Muscle of arm (tissue), 12 donors: Measurements from ENCODE around the gene MLEC. TPM values are rescaled to one million over a fixed set of nuclear protein-coding genes. Genes with fewer than 3 reads are reported as not detected.
"Not testable (repeated sequence)": the region's sequence is repeated elsewhere in the genome, so short reads cannot be mapped to it uniquely, and the experiment has no call there.

Source experiments
- DNase-seq: peaks from one replicate; pipeline ENCODE4 v3.0.0-alpha.2; 2013
- polyA plus RNA-seq, 12 donors: library from polyadenylated mRNA; unstranded; fragments of 120-200 nt; gene quantifications; one replicate each; pipeline ENCODE4 v1.2.1, GENCODE V29; 2013; ENCODE audit not compliant: insufficient read length in 12 of 12

MLEC gene
- polyA plus RNA-seq, 12 donors = 62.0 to 97.5 (median 82.6) TPM; not detected in 1

DNA sequence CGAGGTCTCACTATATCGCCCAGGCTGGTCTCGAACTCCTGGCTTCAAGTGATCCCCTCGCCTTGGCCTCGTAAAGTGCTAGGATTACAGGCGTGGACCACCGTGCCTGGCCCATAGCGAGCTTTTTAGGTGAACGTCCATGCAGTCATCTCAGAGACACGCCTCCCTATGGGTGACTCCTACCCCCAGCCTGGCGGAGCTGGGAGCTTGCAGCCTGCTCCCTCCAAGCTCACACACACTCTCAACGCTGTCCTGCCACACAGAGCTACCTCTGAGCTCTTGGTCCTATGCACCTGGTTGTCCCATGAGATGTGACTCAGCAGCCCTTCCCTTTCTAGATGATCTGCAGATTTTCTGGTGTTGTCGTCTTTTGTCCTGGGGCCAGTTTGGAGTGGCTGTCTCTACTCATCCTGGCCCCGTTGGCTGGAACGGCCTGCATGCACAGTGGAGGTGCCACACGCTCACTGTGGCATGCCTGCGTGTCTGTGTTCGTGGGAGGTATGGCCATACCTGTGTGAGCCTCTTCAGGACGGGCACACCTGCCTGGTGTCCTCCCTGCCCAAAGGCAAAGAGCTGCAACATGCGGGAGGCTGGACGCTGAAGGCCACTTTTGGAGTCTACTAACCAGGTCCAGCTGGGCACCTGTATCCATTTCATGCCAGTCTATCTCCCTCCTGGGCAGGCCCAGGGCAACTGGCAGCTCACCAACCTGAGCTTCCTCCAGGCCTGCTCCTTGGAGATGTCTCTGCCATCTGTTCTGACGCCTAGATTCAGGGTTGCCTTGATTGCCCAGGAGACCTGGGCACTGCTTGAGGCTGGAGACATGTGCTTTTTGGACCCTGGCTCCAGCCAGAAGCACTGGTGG, 28.4 kb upstream of the MLEC start:
- DNase-seq = no peak

GRCh38 chr12:120659151-120659525, 27.8 kb upstream of the MLEC start:
- DNase-seq = no peak

- no peak for DNase-seq
Observed at GRCh38 chr12:120661432-120661831, 25.5 kb upstream of the MLEC start.

- DNase-seq = no peak
Observed at GRCh38 chr12:120662879-120663278, 24.1 kb upstream of the MLEC start.

- DNase-seq = no peak
Observed at GRCh38 chr12:120663741-120664140, 23.2 kb upstream of the MLEC start.

- DNase-seq = peak; percentile 66
Observed at GRCh38 chr12:120666571-120667390, 20.2 kb upstream of the MLEC start.

- DNase-seq = no peak
Observed at GRCh38 chr12:120668091-120668867, 18.7 kb upstream of the MLEC start.

DNA sequence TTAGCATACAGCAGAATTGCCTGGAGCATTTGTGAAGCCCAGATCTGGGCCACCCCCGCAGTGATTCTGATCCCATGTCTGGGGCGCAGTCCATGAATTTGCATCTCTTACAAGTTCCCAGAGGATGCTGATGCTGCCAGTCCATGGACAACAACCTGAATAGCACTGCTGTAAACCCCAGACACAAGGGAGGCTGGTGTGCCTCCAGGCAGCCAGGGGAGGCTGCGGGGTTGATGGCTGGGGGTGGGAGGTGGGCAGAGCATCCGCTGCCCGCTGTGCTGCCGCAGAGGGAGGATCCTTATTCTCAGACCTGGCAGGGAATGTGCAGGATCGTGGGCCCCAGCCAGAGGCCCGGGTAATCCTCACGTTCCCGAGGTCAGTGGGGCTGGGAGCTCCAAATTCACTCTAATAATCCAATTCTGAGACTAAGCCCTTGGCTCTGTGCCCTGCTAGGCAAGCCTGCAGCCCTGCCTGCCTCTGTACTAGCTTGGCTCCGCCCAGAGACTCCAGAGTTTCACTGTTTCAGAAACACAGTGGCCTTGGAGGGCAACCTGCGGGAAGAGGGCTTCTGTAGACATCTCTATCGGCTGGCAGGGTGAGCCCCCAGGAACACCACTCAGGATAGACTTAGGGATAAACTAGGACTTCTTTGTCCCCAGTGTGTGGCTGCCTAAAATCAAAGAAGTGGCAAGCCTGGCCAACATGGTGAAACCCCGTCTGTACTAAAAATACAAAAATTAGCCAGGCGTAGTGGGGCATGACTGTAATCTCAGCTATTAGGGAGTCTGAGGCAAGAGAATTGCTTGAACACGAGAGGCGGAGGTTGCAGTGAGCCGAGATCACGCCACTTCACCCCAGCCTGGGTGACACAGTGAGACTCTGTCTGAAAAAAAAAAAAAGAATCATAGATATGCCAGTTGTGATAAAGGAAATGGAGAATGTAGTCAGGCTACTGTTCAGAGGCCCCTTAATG, 17.8 kb upstream of the MLEC start:
- peak; percentile 29 for DNase-seq

GRCh38 chr12:120670237-120670636, 16.7 kb upstream of the MLEC start:
- DNase-seq = not testable (repeated sequence)

DNA sequence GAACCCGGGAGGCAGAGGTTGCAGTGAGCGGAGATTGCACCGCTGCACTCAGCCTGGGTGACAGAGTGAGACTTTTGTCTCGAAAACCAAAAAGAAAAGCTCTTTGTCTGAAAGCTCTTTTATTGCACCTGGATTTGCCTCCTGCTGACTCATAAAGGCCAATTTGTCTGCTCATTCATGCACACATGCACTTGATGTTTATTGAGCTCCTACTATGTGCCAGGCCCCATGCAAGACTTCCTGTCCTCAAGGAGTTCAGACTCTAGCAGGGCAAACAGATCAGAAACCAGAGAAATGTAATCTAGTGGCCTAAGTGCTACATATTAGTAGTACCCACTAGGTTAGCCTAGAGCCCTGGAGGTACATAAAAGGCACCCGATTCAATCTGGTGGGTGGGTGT, 16.3 kb upstream of the MLEC start:
- DNase-seq = no peak

- DNase-seq = no peak
Observed at GRCh38 chr12:120674097-120674636, 12.8 kb upstream of the MLEC start.

- DNase-seq = no peak
Observed at GRCh38 chr12:120677765-120678473, 9.0 kb upstream of the MLEC start.

DNA sequence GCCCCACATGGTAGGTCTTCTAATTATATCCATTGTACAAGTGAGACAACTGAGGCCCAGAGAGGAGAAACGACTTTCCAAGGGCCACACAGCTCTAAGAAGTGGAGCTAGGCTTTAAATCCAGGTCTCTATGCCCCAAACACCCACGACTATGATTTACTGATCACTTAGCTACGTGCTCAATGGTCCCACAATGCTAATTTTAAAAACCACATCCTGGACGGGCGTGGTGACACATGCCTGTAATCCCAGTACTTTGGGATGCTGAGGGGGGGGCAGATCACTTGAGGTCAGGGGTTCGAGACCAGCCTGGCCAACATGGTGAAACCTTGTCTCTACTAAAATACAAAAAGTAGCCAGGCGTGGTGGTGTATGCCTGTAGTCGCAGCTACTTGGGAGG, 8.4 kb upstream of the MLEC start:
- DNase-seq = no peak

GRCh38 chr12:120680165-120680738, 6.7 kb upstream of the MLEC start:
- DNase-seq = no peak

DNA sequence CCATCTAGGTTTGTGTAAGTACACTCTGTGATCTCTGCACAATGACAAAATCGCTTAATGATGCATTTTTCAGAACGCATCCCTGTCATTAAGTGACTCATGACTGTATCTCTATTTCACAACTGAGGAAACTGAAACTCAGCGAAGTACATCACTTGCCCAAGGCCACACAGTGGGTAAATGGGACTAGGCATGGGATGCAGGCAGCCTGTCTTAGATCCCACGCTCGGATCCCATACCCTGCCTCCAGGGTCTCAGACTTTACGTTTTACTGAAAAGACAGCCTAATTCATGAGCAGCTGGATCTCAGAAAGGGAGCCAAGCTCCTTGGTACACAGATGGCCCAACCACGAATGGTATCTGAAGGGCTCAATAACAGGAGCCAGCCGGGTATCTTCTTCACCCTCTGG, 2.4 kb upstream of the MLEC start:
- no peak for DNase-seq

GRCh38 chr12:120685522-120685921, 1.4 kb upstream of the MLEC start:
- DNase-seq = no peak

- peak; percentile 95 for DNase-seq
Observed at GRCh38 chr12:120686151-120686689, 729 bp upstream of the MLEC start.

DNA sequence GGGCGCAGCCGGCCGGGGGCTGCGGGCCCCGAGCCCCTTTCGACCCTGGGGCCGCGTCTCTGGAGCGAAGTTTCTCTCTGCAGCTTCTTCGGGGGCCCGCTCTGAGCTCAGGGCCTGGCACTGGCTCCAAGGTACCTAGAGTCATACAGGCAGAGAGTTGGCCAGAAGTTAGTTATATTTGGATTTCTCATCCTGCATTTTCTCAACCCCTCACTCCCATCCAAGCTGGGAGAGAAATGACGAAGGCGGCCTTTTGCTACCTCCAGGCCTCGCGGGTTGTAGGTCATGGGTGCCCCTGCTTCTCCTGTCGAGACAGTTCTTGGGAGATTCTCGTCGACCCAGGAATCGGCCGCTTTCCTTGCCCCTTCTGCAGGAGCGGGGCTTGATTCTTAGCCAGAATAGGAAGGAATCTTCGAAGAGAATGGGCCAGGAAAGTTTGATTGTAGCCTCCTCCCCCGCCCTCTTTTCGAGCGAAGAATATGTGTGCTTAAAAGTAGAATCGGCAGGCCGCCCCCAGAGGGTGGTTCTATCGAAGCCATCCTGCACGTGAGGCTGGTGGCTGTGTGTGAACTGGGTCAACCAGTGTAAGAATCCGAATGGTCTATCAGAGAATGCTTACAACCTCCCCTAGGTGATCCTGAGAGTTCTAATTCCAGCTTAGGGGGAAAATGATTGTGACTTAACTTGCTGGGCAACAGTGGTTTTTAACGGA, 785 bp downstream of the MLEC start:
- DNase-seq = no peak
